Gastroesophageal sphincter (tissue), 4 donors: ENCODE measurements around the gene AK5. TPM values are rescaled to one million over a fixed set of nuclear protein-coding genes. Genes with fewer than 3 reads are reported as not detected.
A peak's percentile ranks its signal among the peaks of the same experiment; 100 is the strongest.
"Not testable (repeated sequence)": the region's sequence is repeated elsewhere in the genome, so short reads cannot be mapped to it uniquely, and the experiment has no call there.

Source experiments
- ATAC-seq: fragments of 150-250 bp; one replicate; pipeline ENCODE4 v1.9.1; 2016; ENCODE audit warnings: mild to moderate bottlenecking, moderate library complexity
- H3K27ac ChIP-seq, 4 donors: fragments of 200-600 bp; sonication (generic) in 3 of 4; 1 replicate in 3 of 4; 2 replicates in 1 of 4; pipeline ENCODE4 v1.5.1; 2016 to 2019
- H3K27me3 ChIP-seq: fragments of 200-600 bp; sonication (generic); one replicate; pipeline ENCODE4 v1.5.1; 2019
- H3K36me3 ChIP-seq, 2 donors: fragments of 200-600 bp; sonication (generic); one replicate each; pipeline ENCODE4 v1.5.1; 2019; ENCODE audit warnings: control low read depth in 1 of 2
- H3K4me1 ChIP-seq, 3 donors: fragments of 200-600 bp; sonication (generic); 1 replicate in 2 of 3; 2 replicates in 1 of 3; pipeline ENCODE4 v1.5.1; 2016 to 2019; ENCODE audit warnings: control low read depth in 2 of 3
- H3K4me3 ChIP-seq, 2 donors: fragments of 200-600 bp; sonication (generic); one replicate each; pipeline ENCODE4 v1.5.1; 2019; ENCODE audit warnings: mild to moderate bottlenecking in 1 of 2, moderate library complexity in 1 of 2
- H3K9me3 ChIP-seq, 3 donors: fragments of 200-600 bp; sonication (generic); one replicate each; pipeline ENCODE4 v1.5.1; 2017 to 2019; ENCODE audit warnings: control low read depth in 2 of 3
- EP300 ChIP-seq: sonication (generic); formaldehyde crosslinking; IDR thresholded peaks from one replicate; pipeline ENCODE4 v1.6.1; 2017; ENCODE audit warnings: antibody characterized with exemption, mild to moderate bottlenecking
- POLR2A ChIP-seq, 2 donors: fragments of 450-650 bp; IDR thresholded peaks; one replicate each; pipeline ENCODE4 v1.6.1; 2017; ENCODE audit warnings: antibody characterized with exemption in 2 of 2, mild to moderate bottlenecking in 2 of 2, moderate library complexity in 1 of 2
- POLR2AphosphoS5 ChIP-seq: sonication (generic); formaldehyde crosslinking; IDR thresholded peaks from one replicate; pipeline ENCODE4 v1.6.1; 2017; ENCODE audit warnings: antibody characterized with exemption
- WGBS, 2 donors: methylation state at CpG; one replicate each; pipeline ENCODE4 v1.1.5; 2018; ENCODE audit warnings: low coverage in 1 of 2; 5-methylcytosine and 5-hydroxymethylcytosine counted together
- total RNA-seq, 4 donors: library from RNA; depleted of rRNA; stranded (reverse); fragments of >200 nt; gene quantifications; one replicate each; pipeline ENCODE4 v1.1.0, GENCODE V29; 2016
- TF ChIP-seq, protein P1 (sequence below), 4 experiments: fragments of 200-600 bp in 2 of 4; fragments of 450-650 bp in 2 of 4; sonication (generic) in 1 of 4; IDR thresholded peaks; one replicate each; pipeline ENCODE4 v1.5.1; 2017 to 2019; ENCODE audit warnings: antibody characterized with exemption in 4 of 4, mild to moderate bottlenecking in 2 of 4, moderate library complexity in 2 of 4

The AK5 gene
- total RNA-seq, 4 donors from 2014 or later: 0.67 to 5.3 (median 2.7) TPM

GRCh38 chr1:77514921-77515776, 233.3 kb downstream of the AK5 start:
- Histone ChIP-seq H3K27me3 (peaks cover 3% of the 10 kb centered on the region), H3K9me3 (peaks cover 0 to 14% (median 0%) of the 10 kb centered on the region in 3 donors), H3K4me3 (no peak overlapping the region), H3K4me1 (peaks cover 0 to 17% (median 0%) of the 10 kb centered on the region in 3 donors), H3K27ac (peak overlapping the region in 3 of 4 donors; percentile 52 to 60 (median 53)), H3K36me3 (no peaks in the 10 kb centered on the region)
- peak; percentile 38 for ATAC-seq
- TF ChIP-seq POLR2A (IDR thresholded peaks at IDR 0.05) (no peak), POLR2AphosphoS5 (no peak), EP300 (no peak)
- TF ChIP-seq, protein P1, sequence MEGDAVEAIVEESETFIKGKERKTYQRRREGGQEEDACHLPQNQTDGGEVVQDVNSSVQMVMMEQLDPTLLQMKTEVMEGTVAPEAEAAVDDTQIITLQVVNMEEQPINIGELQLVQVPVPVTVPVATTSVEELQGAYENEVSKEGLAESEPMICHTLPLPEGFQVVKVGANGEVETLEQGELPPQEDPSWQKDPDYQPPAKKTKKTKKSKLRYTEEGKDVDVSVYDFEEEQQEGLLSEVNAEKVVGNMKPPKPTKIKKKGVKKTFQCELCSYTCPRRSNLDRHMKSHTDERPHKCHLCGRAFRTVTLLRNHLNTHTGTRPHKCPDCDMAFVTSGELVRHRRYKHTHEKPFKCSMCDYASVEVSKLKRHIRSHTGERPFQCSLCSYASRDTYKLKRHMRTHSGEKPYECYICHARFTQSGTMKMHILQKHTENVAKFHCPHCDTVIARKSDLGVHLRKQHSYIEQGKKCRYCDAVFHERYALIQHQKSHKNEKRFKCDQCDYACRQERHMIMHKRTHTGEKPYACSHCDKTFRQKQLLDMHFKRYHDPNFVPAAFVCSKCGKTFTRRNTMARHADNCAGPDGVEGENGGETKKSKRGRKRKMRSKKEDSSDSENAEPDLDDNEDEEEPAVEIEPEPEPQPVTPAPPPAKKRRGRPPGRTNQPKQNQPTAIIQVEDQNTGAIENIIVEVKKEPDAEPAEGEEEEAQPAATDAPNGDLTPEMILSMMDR (IDR thresholded peaks at IDR 0.05): no peak
- 36 to 50% methylated on average over 2 to 10 of the region's 10 CpGs for WGBS, 2 donors

- no peaks in the 10 kb centered on the region for H3K36me3 ChIP-seq
- TF ChIP-seq POLR2AphosphoS5 (no peak), POLR2A (IDR thresholded peaks at IDR 0.05) (no peak), EP300 (no peak)
- TF ChIP-seq, protein P1 (IDR thresholded peaks at IDR 0.05): no peak
- peaks cover 3% of the 10 kb centered on the region for H3K27me3 ChIP-seq
- no peak overlapping the region for H3K4me3 ChIP-seq
- peaks cover 0 to 14% (median 0%) of the 10 kb centered on the region in 3 donors for H3K9me3 ChIP-seq
- ATAC-seq: no peak
- 42 to 50% methylated on average over 2 of the region's 2 CpGs for WGBS, 2 donors
- H3K4me1 ChIP-seq: peaks cover 0 to 17% (median 0%) of the 10 kb centered on the region in 3 donors
- no peak overlapping the region for H3K27ac ChIP-seq
Observed at GRCh38 chr1:77516106-77516505, 234.3 kb downstream of the AK5 start.

DNA sequence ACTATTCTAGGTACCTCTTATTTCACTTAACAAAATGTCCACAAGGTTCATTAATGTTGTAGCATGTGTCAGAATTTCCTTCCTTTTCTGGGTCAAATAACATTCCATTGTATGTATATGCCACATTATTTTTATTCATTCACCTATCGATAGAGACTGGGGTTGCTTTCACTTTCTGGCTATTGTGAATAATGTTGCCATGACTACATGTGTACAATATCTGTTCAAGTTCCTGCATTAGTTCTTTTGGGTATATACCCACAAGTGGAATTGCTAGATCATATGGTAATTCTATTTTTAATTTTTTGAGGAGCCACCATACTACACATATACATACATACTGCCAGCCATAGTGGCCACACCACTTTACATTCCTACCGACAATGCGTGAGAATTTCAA, 242.2 kb downstream of the AK5 start:
- Histone ChIP-seq H3K27me3 (no peaks in the 10 kb centered on the region), H3K27ac (no peak overlapping the region), H3K36me3 (no peaks in the 10 kb centered on the region), H3K4me3 (no peak overlapping the region), H3K4me1 (no peaks in the 10 kb centered on the region), H3K9me3 (peaks cover 0 to 4% (median 0%) of the 10 kb centered on the region in 3 donors)
- ATAC-seq: no peak
- 94 to 97% methylated on average over 3 of the region's 3 CpGs for WGBS, 2 donors
- TF ChIP-seq EP300: no peak
- no peak for TF ChIP-seq POLR2AphosphoS5
- no peak for TF ChIP-seq POLR2A (IDR thresholded peaks at IDR 0.05)
- TF ChIP-seq, protein P1 (IDR thresholded peaks at IDR 0.05): no peak

GRCh38 chr1:77531149-77531548, 249.3 kb downstream of the AK5 start:
- H3K9me3 ChIP-seq, H3K4me3 ChIP-seq, H3K27ac ChIP-seq, H3K27me3 ChIP-seq, H3K4me1 ChIP-seq, H3K36me3 ChIP-seq, ATAC-seq: not testable (repeated sequence)
- 96% methylated on average over 4 of the region's 8 CpGs; no CpG with 5 or more reads in 1 of the 2 donors for WGBS, 2 donors

GRCh38 chr1:77531596-77532280, 249.9 kb downstream of the AK5 start:
- not testable (repeated sequence) for ATAC-seq, H3K9me3 ChIP-seq
- WGBS, 2 donors: no CpG with 5 or more reads among the region's 49 CpGs

More at GRCh38 chr1:77531596-77532280, 249.9 kb downstream of the AK5 start:
- not testable (repeated sequence) for H3K4me1 ChIP-seq, H3K27me3 ChIP-seq, H3K36me3 ChIP-seq, H3K27ac ChIP-seq, H3K4me3 ChIP-seq
